WTC11 (cell line): ENCODE measurements around the gene SLC2A6. TPM values are rescaled to one million over a fixed set of nuclear protein-coding genes. Genes with fewer than 3 reads are reported as not detected.

Experiments
- ATAC-seq: fragments of 200-7000 bp; cut with Tn5 transposase; 2 replicates; pipeline ENCODE4 v1.10.0; 2021; ENCODE audit warnings: mild to moderate bottlenecking, moderate library complexity
- CTCF ChIA-PET: fragments of 300-600 bp; sonication (Branson Sonifier 250); formaldehyde crosslinking; loops from one replicate; lab custom pipeline; 2021; ENCODE audit warnings: antibody characterized with exemption; lab: Charles Lee
- POLR2A ChIA-PET: fragments of 350-600 bp; sonication (Branson Sonifier 250); formaldehyde crosslinking; loops from one replicate; lab custom pipeline; 2021; ENCODE audit warnings: antibody characterized with exemption; lab: Charles Lee
- DNase-seq: peaks from one replicate; pipeline ENCODE4 v3.0.0; 2021; ENCODE audit warnings: low spot score
- H3K27ac Mint-ChIP-seq: 2 replicates; pipeline ENCODE4 v1.8.0; 2021; ENCODE audit warnings: mixed read lengths
- H3K27me3 Mint-ChIP-seq: 2 replicates; pipeline ENCODE4 v1.8.0; 2021; ENCODE audit warnings: low read depth, mild to moderate bottlenecking, moderate library complexity, mixed read lengths
- H3K36me3 Mint-ChIP-seq: 2 replicates; pipeline ENCODE4 v1.8.0; 2021; ENCODE audit warnings: mixed read lengths
- H3K4me1 Mint-ChIP-seq: 2 replicates; pipeline ENCODE4 v1.8.0; 2022; ENCODE audit warnings: mixed read lengths
- H3K4me3 Mint-ChIP-seq: 2 replicates; pipeline ENCODE4 v1.8.0; 2021; ENCODE audit warnings: mild to moderate bottlenecking, moderate library complexity, mixed read lengths
- H3K9me3 Mint-ChIP-seq: 2 replicates; pipeline ENCODE4 v1.8.0; 2021; ENCODE audit warnings: mixed read lengths
- CREM ChIP-seq: sonication (generic); formaldehyde crosslinking; IDR thresholded peaks from 2 replicates; pipeline ENCODE4 v1.8.1; 2022; ENCODE audit warnings: mild to moderate bottlenecking, missing genetic modification reagents, moderate library complexity
- CTCF ChIP-seq: fragments of 200-600 bp; IDR thresholded peaks from 2 replicates; pipeline ENCODE4 v1.8.0; 2022; ENCODE audit warnings: antibody characterized with exemption
- E2F5 ChIP-seq: sonication (generic); formaldehyde crosslinking; IDR thresholded peaks from 2 replicates; pipeline ENCODE4 v1.8.1; 2022; ENCODE audit warnings: mild to moderate bottlenecking, moderate library complexity, missing genetic modification reagents
- ERG ChIP-seq: fragments of 250-450 bp; sonication (Bioruptor Pico); IDR thresholded peaks from 2 replicates; pipeline ENCODE4 v1.8.0; 2021; ENCODE audit warnings: mild to moderate bottlenecking
- FOXK1 ChIP-seq: sonication (generic); formaldehyde crosslinking; IDR thresholded peaks from 2 replicates; pipeline ENCODE4 v1.8.0; 2022; ENCODE audit warnings: mild to moderate bottlenecking, moderate library complexity, missing genetic modification reagents
- JAZF1 ChIP-seq: fragments of 250-450 bp; sonication (Bioruptor Pico); IDR thresholded peaks from 2 replicates; pipeline ENCODE4 v1.9.0; 2021; ENCODE audit warnings: moderate library complexity, mild to moderate bottlenecking, inconsistent platforms
- MAX ChIP-seq: sonication (generic); formaldehyde crosslinking; IDR thresholded peaks from 2 replicates; pipeline ENCODE4 v1.8.0; 2022; ENCODE audit warnings: mild to moderate bottlenecking, missing genetic modification reagents
- MLX ChIP-seq: sonication (generic); formaldehyde crosslinking; IDR thresholded peaks from 2 replicates; pipeline ENCODE4 v1.8.1; 2023; ENCODE audit warnings: mild to moderate bottlenecking, missing genetic modification reagents, moderate library complexity
- PREB ChIP-seq: sonication (generic); formaldehyde crosslinking; IDR thresholded peaks from 2 replicates; pipeline ENCODE4 v1.8.1; 2022; ENCODE audit warnings: mild to moderate bottlenecking, missing genetic modification reagents, moderate library complexity, borderline replicate concordance
- SMAD3 ChIP-seq: sonication (generic); formaldehyde crosslinking; IDR thresholded peaks from 2 replicates; pipeline ENCODE4 v1.8.0; 2022; ENCODE audit warnings: missing genetic modification reagents, mild to moderate bottlenecking, borderline replicate concordance
- USF2 ChIP-seq: sonication (generic); formaldehyde crosslinking; IDR thresholded peaks from 2 replicates; pipeline ENCODE4 v1.8.1; 2023; ENCODE audit warnings: mild to moderate bottlenecking, missing genetic modification reagents, moderate library complexity
- ZBTB21 ChIP-seq: sonication (generic); formaldehyde crosslinking; IDR thresholded peaks from 2 replicates; pipeline ENCODE4 v1.8.1; 2023; ENCODE audit warnings: mild to moderate bottlenecking, missing genetic modification reagents, borderline replicate concordance
- ZMAT4 ChIP-seq: fragments of 250-450 bp; sonication (Bioruptor Pico); IDR thresholded peaks from 2 replicates; pipeline ENCODE4 v1.9.0; 2021; ENCODE audit warnings: mild to moderate bottlenecking
- ZNF121 ChIP-seq: sonication (generic); formaldehyde crosslinking; IDR thresholded peaks from 2 replicates; pipeline ENCODE4 v1.8.0; 2023; ENCODE audit warnings: missing genetic modification reagents
- ZNF425 ChIP-seq: fragments of 250-450 bp; sonication (Bioruptor Pico); conservative IDR thresholded peaks from 2 replicates; pipeline ENCODE4 v1.9.0; 2021; ENCODE audit warnings: mild to moderate bottlenecking
- total RNA-seq: library from RNA; stranded (reverse); gene quantifications from 3 replicates; pipeline ENCODE4 v1.2.3, GENCODE V29; 2021

SLC2A6 gene
- total RNA-seq, 1 experiment from 2014 or later: 16.6 TPM

- no peak for TF ChIP-seq ZBTB21 (CRISPR knock-in tag)
- no peak for TF ChIP-seq ZMAT4 (CRISPR knock-in tag)
- TF ChIP-seq FOXK1: no peak
- no peak for TF ChIP-seq MLX (CRISPR knock-in tag)
- TF ChIP-seq E2F5 (CRISPR knock-in tag): no peak
Measured at GRCh38 chr9:133433351-133433843, 45.5 kb downstream of the SLC2A6 start (continued).

GRCh38 chr9:133430244-133430643, 48.7 kb downstream of the SLC2A6 start:
- no peak for TF ChIP-seq ZNF121 (CRISPR knock-in tag)
- TF ChIP-seq USF2: no peak
- no peak for TF ChIP-seq ERG (CRISPR knock-in tag)
- no peak for TF ChIP-seq JAZF1
- no peak for TF ChIP-seq CTCF
- no peak for TF ChIP-seq PREB
- no peak for TF ChIP-seq MAX (CRISPR knock-in tag)
- TF ChIP-seq CREM (CRISPR knock-in tag): no peak
- TF ChIP-seq SMAD3: no peak
- no peak for TF ChIP-seq ZNF425 (CRISPR knock-in tag)
- peak overlapping the region; percentile 51 for H3K4me3 Mint-ChIP-seq
- ATAC-seq: no peak
- POLR2A ChIA-PET: interaction anchor here (0.7 to 1.0 kb wide), 4 partner anchors 12 to 367 kb away, joined by 3 to 4 read pairs (median 4); partner anchors contain the start of genes CACFD1 and SURF1
- CTCF ChIA-PET: interaction anchor here (0.8 to 1.6 kb wide), 6 partner anchors 8 to 244 kb away, joined by 3 to 16 read pairs (median 4); partner anchors contain the start of gene CACFD1
- H3K27me3 Mint-ChIP-seq: peaks cover 20% of the 10 kb centered on the region
- H3K4me1 Mint-ChIP-seq: peaks cover 3% of the 10 kb centered on the region; the same call in 1 of the 2 replicates
- no peak overlapping the region for H3K27ac Mint-ChIP-seq
- no peak for DNase-seq
- H3K36me3 Mint-ChIP-seq: peaks cover 10% of the 10 kb centered on the region
- peaks cover 8% of the 10 kb centered on the region for H3K9me3 Mint-ChIP-seq
